ENCODE results near the gene ETS1.

ETS1 gene

GRCh38 chr11:128581561-128582272 lies 5.6 kb downstream of the ETS1 start:
- no peak for TF ChIP-seq CTCF (IDR thresholded peaks at IDR 0.05; ENCODE audit: low read depth, low read length)
- in situ Hi-C loops (cut with HindIII; ENCODE audit: low sequenced_read_pairs), result no loop called here
- DNase-seq (ENCODE audit: low read depth, low spot score), result no peak
- no peak overlapping the region for H3K4me3 ChIP-seq (ENCODE audit: low read depth, low read length)

GRCh38 chr11:128580612-128581011 lies 6.7 kb downstream of the ETS1 start:
- DNase-seq (ENCODE audit: low read depth, low spot score), result no peak
- TF ChIP-seq CTCF (IDR thresholded peaks at IDR 0.05; ENCODE audit: low read depth, low read length), result no peak
- H3K4me3 ChIP-seq (ENCODE audit: low read depth, low read length), result no peak overlapping the region
- in situ Hi-C loops (cut with HindIII; ENCODE audit: low sequenced_read_pairs), result no loop called here

DNA sequence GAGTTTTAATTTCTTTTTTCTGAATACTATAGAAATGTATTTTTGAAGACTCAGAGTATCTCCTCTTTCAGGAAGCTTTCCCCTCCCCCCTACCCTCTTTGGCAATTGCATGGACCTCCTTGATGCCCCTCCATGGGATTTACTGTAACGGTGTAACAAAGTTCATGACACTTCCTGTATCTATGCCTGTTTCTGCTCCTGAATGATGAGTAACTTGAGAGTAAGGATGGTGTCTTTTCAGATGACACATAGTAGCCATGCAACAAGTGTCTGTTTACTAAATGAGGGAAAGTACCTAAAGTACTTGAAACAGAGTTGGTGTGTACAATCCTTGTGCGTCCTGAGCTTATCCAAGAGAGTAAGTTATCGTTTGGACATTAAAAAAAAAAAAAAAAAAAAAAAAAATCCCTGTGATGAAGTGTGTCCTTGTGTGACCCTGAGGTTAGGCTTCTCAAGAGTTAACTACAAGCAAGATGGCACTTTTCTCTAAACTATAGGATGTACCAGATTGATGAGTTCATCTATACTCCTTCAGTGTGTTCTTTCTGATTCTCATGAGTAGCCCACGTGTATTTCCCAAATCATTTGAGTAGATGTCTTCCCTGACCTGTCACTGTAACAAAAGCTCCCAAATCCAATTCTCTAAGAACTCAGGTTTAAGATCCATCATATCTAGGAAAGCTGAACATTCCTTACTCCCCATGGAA lies 7.4 kb downstream of the ETS1 start:
- no peak for DNase-seq (ENCODE audit: low read depth, low spot score)
- in situ Hi-C loops (cut with HindIII; ENCODE audit: low sequenced_read_pairs), result no loop called here

DNA sequence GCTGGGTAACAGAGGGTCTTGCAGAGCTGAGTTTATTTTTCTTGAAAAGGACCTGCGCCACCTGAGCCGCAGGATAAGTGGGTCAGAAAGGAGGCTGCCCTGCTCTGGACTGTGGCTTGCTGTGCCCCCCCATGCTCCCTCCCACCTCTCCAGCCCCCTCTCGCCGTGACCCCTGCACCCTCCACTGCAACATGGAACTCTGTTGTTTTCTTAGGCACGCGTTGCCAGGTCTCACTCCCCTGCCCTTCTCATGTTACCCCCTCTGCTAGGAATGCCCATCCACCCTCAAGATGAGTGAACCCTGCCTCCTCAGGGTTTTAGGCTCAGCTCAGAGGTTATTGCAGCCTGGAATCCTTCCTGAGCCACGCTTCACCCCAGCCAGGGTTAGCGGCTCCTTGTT lies 10.8 kb downstream of the ETS1 start:
- TF ChIP-seq CTCF (IDR thresholded peaks at IDR 0.05; ENCODE audit: low read depth, low read length), result no peak
- in situ Hi-C loops (cut with HindIII; ENCODE audit: low sequenced_read_pairs), result no loop called here

More for the DNA sequence above, 7.4 kb downstream of the ETS1 start:
- no peak overlapping the region for H3K4me3 ChIP-seq (ENCODE audit: low read depth, low read length)
- no peak for TF ChIP-seq CTCF (IDR thresholded peaks at IDR 0.05; ENCODE audit: low read depth, low read length)

GRCh38 chr11:128575961-128576350 lies 11.4 kb downstream of the ETS1 start:
- in situ Hi-C loops (cut with HindIII; ENCODE audit: low sequenced_read_pairs), result no loop called here
- peak; percentile 13 for DNase-seq (ENCODE audit: low read depth, low spot score)
- no peak for TF ChIP-seq CTCF (IDR thresholded peaks at IDR 0.05; ENCODE audit: low read depth, low read length)
- no peak overlapping the region for H3K4me3 ChIP-seq (ENCODE audit: low read depth, low read length)

More for the DNA sequence above, 10.8 kb downstream of the ETS1 start:
- DNase-seq (ENCODE audit: low read depth, low spot score), result no peak
- H3K4me3 ChIP-seq (ENCODE audit: low read depth, low read length), result no peak overlapping the region

- in situ Hi-C loops (cut with HindIII; ENCODE audit: low sequenced_read_pairs), result no loop called here
- TF ChIP-seq CTCF (IDR thresholded peaks at IDR 0.05; ENCODE audit: low read depth, low read length), result no peak
- no peak for DNase-seq (ENCODE audit: low read depth, low spot score)
- no peak overlapping the region for H3K4me3 ChIP-seq (ENCODE audit: low read depth, low read length)
Observed at GRCh38 chr11:128575174-128575960, 12.0 kb downstream of the ETS1 start.

All from astrocyte of the spinal cord (primary cell).